ENCODE data around the gene L3MBTL1.

The L3MBTL1 gene

DNA sequence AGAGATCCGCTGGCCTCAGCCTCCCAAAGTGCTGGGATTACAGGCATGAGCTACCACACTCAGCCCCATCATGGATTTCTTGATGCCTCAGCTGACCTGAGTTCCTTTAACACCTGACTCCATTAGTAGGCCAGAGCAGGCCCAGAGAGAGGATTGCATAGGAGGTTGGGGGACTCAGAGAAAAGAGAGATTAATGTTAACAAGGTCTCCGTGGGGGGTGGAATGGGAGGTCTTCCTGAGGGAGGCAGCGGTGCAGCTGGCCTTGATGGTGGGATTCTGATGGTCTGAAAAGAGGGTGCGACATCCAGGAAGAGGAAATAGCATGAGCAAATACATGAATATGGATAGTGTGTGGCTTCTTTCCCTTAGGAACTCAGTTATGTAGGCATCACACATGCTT is 61.2 kb downstream of the L3MBTL1 start:
- H3K4me3 ChIP-seq (ENCODE audit: low read length, poor library complexity, severe bottlenecking): no peak overlapping the region
- TF ChIP-seq EZH2phosphoT487 (IDR thresholded peaks at IDR 0.05; ENCODE audit: borderline replicate concordance): no peak
- TF ChIP-seq, protein P1, sequence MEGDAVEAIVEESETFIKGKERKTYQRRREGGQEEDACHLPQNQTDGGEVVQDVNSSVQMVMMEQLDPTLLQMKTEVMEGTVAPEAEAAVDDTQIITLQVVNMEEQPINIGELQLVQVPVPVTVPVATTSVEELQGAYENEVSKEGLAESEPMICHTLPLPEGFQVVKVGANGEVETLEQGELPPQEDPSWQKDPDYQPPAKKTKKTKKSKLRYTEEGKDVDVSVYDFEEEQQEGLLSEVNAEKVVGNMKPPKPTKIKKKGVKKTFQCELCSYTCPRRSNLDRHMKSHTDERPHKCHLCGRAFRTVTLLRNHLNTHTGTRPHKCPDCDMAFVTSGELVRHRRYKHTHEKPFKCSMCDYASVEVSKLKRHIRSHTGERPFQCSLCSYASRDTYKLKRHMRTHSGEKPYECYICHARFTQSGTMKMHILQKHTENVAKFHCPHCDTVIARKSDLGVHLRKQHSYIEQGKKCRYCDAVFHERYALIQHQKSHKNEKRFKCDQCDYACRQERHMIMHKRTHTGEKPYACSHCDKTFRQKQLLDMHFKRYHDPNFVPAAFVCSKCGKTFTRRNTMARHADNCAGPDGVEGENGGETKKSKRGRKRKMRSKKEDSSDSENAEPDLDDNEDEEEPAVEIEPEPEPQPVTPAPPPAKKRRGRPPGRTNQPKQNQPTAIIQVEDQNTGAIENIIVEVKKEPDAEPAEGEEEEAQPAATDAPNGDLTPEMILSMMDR (conservative IDR thresholded peaks at IDR 0.05; ENCODE audit: low read length): no peak
- no peaks in the 10 kb centered on the region for H3K4me1 ChIP-seq (ENCODE audit: insufficient read depth, low read length, poor library complexity, severe bottlenecking)
- no peaks in the 10 kb centered on the region for H3F3A ChIP-seq (ENCODE audit: low read depth)
- no peak overlapping the region for H3K4me2 ChIP-seq (ENCODE audit: low read depth, low read length, poor library complexity, severe bottlenecking)
- H2AFZ ChIP-seq (ENCODE audit: low read length): no peak overlapping the region
- no peak overlapping the region for H3K9ac ChIP-seq (ENCODE audit: low read depth, low read length, poor library complexity, severe bottlenecking)
- H4K20me1 ChIP-seq (ENCODE audit: insufficient read depth, low read length, poor library complexity, severe bottlenecking): no peaks in the 10 kb centered on the region
- no peaks in the 10 kb centered on the region for H3K27me3 ChIP-seq (ENCODE audit: insufficient read depth, low read length, poor library complexity, severe bottlenecking)
- no peaks in the 10 kb centered on the region for H3K9me2 ChIP-seq (replicated peaks; ENCODE audit: low read depth, low read length)
- H3K36me3 ChIP-seq (ENCODE audit: insufficient read depth, low read length): no peaks in the 10 kb centered on the region
- H3K79me2 ChIP-seq (ENCODE audit: insufficient read depth, low read length): no peaks in the 10 kb centered on the region
- no peaks in the 10 kb centered on the region for H3K9me3 ChIP-seq (ENCODE audit: insufficient read depth, low read depth, low read length)

DNA sequence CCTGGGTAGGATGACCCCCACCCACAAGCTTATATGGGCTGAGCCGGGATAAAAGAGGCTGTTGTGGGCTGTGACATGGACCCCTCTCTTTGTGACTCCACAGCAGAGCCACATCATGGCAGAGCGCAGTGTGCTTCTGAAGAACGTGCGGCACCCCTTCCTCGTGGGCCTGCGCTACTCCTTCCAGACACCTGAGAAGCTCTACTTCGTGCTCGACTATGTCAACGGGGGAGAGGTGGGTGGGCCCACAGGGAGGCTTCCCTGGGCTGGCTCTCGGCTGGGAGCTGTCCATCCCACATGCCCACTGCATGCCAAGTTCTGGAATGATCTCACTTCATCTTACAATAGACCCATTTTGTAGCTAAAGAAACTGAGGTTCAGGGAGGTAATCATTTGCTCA is 61.8 kb downstream of the L3MBTL1 start:
- H3F3A ChIP-seq (ENCODE audit: low read depth): no peaks in the 10 kb centered on the region
- H3K9ac ChIP-seq (ENCODE audit: low read depth, low read length, poor library complexity, severe bottlenecking): no peak overlapping the region

DNA sequence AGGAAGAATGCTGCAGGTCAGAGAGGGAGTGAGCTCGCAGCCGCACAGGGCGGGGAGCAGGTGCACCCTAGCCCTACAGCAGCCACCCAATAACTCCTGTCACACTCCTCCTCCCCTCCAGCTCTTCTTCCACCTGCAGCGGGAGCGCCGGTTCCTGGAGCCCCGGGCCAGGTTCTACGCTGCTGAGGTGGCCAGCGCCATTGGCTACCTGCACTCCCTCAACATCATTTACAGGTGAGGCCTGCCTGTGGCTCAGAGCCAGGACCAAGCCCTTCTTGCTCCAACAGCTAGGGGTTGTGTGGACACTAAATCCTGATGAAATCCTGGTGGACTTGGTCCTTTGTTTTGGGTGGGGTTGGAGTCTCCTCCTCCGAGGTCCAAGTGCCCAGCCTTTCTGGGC is 63.0 kb downstream of the L3MBTL1 start:
- no peaks in the 10 kb centered on the region for H3K79me2 ChIP-seq (ENCODE audit: insufficient read depth, low read length)
- no peaks in the 10 kb centered on the region for H3F3A ChIP-seq (ENCODE audit: low read depth)
- H2AFZ ChIP-seq (ENCODE audit: low read length): no peak overlapping the region
- no peaks in the 10 kb centered on the region for H4K20me1 ChIP-seq (ENCODE audit: insufficient read depth, low read length, poor library complexity, severe bottlenecking)
- H3K4me3 ChIP-seq (ENCODE audit: low read length, poor library complexity, severe bottlenecking): no peak overlapping the region
- H3K9ac ChIP-seq (ENCODE audit: low read depth, low read length, poor library complexity, severe bottlenecking): no peak overlapping the region
- no peaks in the 10 kb centered on the region for H3K27me3 ChIP-seq (ENCODE audit: insufficient read depth, low read length, poor library complexity, severe bottlenecking)
- H3K4me2 ChIP-seq (ENCODE audit: low read depth, low read length, poor library complexity, severe bottlenecking): no peak overlapping the region
- peaks cover 5% of the 10 kb centered on the region for H3K4me1 ChIP-seq (ENCODE audit: insufficient read depth, low read length, poor library complexity, severe bottlenecking)
- no peaks in the 10 kb centered on the region for H3K9me2 ChIP-seq (replicated peaks; ENCODE audit: low read depth, low read length)
- no peaks in the 10 kb centered on the region for H3K36me3 ChIP-seq (ENCODE audit: insufficient read depth, low read length)
- H3K9me3 ChIP-seq (ENCODE audit: insufficient read depth, low read depth, low read length): no peaks in the 10 kb centered on the region
- TF ChIP-seq, protein P1 (conservative IDR thresholded peaks at IDR 0.05; ENCODE audit: low read length): no peak
- TF ChIP-seq EZH2phosphoT487 (IDR thresholded peaks at IDR 0.05; ENCODE audit: borderline replicate concordance): no peak

More for the DNA sequence above, 61.8 kb downstream of the L3MBTL1 start:
- Histone ChIP-seq H3K4me2 (ENCODE audit: low read depth, low read length, poor library complexity, severe bottlenecking) (no peak overlapping the region), H3K4me1 (ENCODE audit: insufficient read depth, low read length, poor library complexity, severe bottlenecking) (no peaks in the 10 kb centered on the region), H3K4me3 (ENCODE audit: low read length, poor library complexity, severe bottlenecking) (no peak overlapping the region), H3K27me3 (ENCODE audit: insufficient read depth, low read length, poor library complexity, severe bottlenecking) (no peaks in the 10 kb centered on the region), H3K36me3 (ENCODE audit: insufficient read depth, low read length) (no peaks in the 10 kb centered on the region), H3K79me2 (ENCODE audit: insufficient read depth, low read length) (no peaks in the 10 kb centered on the region), H3K9me2 (replicated peaks; ENCODE audit: low read depth, low read length) (no peaks in the 10 kb centered on the region), H2AFZ (ENCODE audit: low read length) (no peak overlapping the region), H4K20me1 (ENCODE audit: insufficient read depth, low read length, poor library complexity, severe bottlenecking) (no peaks in the 10 kb centered on the region), H3K9me3 (ENCODE audit: insufficient read depth, low read depth, low read length) (no peaks in the 10 kb centered on the region)
- TF ChIP-seq, protein P1 (conservative IDR thresholded peaks at IDR 0.05; ENCODE audit: low read length): no peak
- no peak for TF ChIP-seq EZH2phosphoT487 (IDR thresholded peaks at IDR 0.05; ENCODE audit: borderline replicate concordance)

All from Loucy (cell line).